ENCODE results near the gene DRAP1. TPM values are rescaled to one million over a fixed set of nuclear protein-coding genes. Genes with fewer than 3 reads are reported as not detected.

The DRAP1 gene
- total and polyA plus RNA-seq, 2 experiments from 2014 or later = 121 to 294 TPM

GRCh38 chr11:65873318-65874156 is 45.7 kb upstream of the DRAP1 start:
- no peaks in the 10 kb centered on the region for H3K79me2 ChIP-seq (replicated peaks; ENCODE audit: insufficient read depth)
- H3F3A ChIP-seq (replicated peaks; ENCODE audit: low read depth) = no peaks in the 10 kb centered on the region
- no peaks in the 10 kb centered on the region for H3K9me2 ChIP-seq (ENCODE audit: insufficient read depth)
- no peaks in the 10 kb centered on the region for H3K36me3 ChIP-seq (ENCODE audit: insufficient read depth)
- H3K36me3 Mint-ChIP-seq (ENCODE audit: low read depth) = no peaks in the 10 kb centered on the region
- H3K4me3 Mint-ChIP-seq = peak overlapping the region; percentile 75
- no peaks in the 10 kb centered on the region; the same call in 2 of the 3 replicates for H3K9me3 Mint-ChIP-seq
- H3K4me1 ChIP-seq (ENCODE audit: insufficient read depth) = no peaks in the 10 kb centered on the region; the same call in 1 of the 2 replicates
- H3K27ac Mint-ChIP-seq = no peak overlapping the region
- no peaks in the 10 kb centered on the region; the same call in 1 of the 2 replicates for H4K20me1 ChIP-seq (replicated peaks; ENCODE audit: insufficient read depth)
- peak overlapping the region; percentile 83 for H3K4me3 ChIP-seq
- peaks cover 27% of the 10 kb centered on the region for H3K27me3 ChIP-seq (ENCODE audit: insufficient read depth)
- peaks cover 3% of the 10 kb centered on the region; the same call in 1 of the 3 replicates for H3K4me1 Mint-ChIP-seq
- peak overlapping the region; percentile 99 for H3K4me2 ChIP-seq
- no peak overlapping the region for H3K27ac ChIP-seq (ENCODE audit: low read depth)
- ATAC-seq (peak; percentile 76), DNase-seq (ENCODE audit: low spot score) (peak; percentile 96)
- no peak for TF ChIP-seq ETS1 (IDR thresholded peaks at IDR 0.05)
- no peak for TF ChIP-seq REST (IDR thresholded peaks at IDR 0.05; ENCODE audit: unreplicated experiment)
- TF ChIP-seq CREB1 (CRISPR knock-in tag; IDR thresholded peaks at IDR 0.05; ENCODE audit: low read depth) = peak; percentile 70
- TF ChIP-seq EZH2 (IDR thresholded peaks at IDR 0.05; ENCODE audit: low read depth, unreplicated experiment) = no peak
- peak; percentile 87 for TF ChIP-seq POLR2AphosphoS5 (IDR thresholded peaks at IDR 0.05; ENCODE audit: low read depth)
- TF ChIP-seq ZNF114 (CRISPR knock-in tag; IDR thresholded peaks at IDR 0.05) = no peak
- no peak for TF ChIP-seq ZNF331 (CRISPR knock-in tag; IDR thresholded peaks at IDR 0.05; ENCODE audit: low read depth)
- peaks cover 43% of the 10 kb centered on the region for H3K27me3 Mint-ChIP-seq (ENCODE audit: insufficient read depth, low read depth, poor library complexity)
- peak overlapping the region; percentile 98 for H2AFZ ChIP-seq

GRCh38 chr11:65879617-65880016 is 39.6 kb upstream of the DRAP1 start, which contains the start of gene CTSW:
TSS of gene CTSW (plus strand) at chr11:65879837. CDS start at chr11:65879855, 18 bp downstream.
- Mint-ChIP-seq H3K27me3 (ENCODE audit: insufficient read depth, low read depth, poor library complexity) (peaks cover 18% of the 10 kb centered on the region), H3K4me3 (no peak within 1 kb of the TSS; the same call in 2 of the 3 replicates), H3K4me1 (peaks cover 3% of the 10 kb centered on the region), H3K36me3 (ENCODE audit: low read depth) (peaks cover 18% of the 10 kb centered on the region), H3K9me3 (no peaks in the 10 kb centered on the region), H3K27ac (no peak within 1 kb of the TSS; the same call in 1 of the 2 replicates)
- no peak within 1 kb of the TSS for H3K4me3 ChIP-seq
- H3K36me3 ChIP-seq (ENCODE audit: insufficient read depth) = peaks cover 7% of the 10 kb centered on the region; the same call in 1 of the 2 replicates
- H3F3A ChIP-seq (replicated peaks; ENCODE audit: low read depth) = 0 out of 2 replicates have a peak, but pooled peaks cover 4% of the 10 kb centered on the region
- H3K4me2 ChIP-seq = no peak within 1 kb of the TSS
- no peaks in the 10 kb centered on the region for H3K27me3 ChIP-seq (ENCODE audit: insufficient read depth)
- ATAC-seq (no peak), DNase-seq (ENCODE audit: low spot score) (no peak)
- no peak for TF ChIP-seq ETS1 (IDR thresholded peaks at IDR 0.05)
- TF ChIP-seq POLR2AphosphoS5 (IDR thresholded peaks at IDR 0.05; ENCODE audit: low read depth) = no peak
- no peaks in the 10 kb centered on the region for H3K79me2 ChIP-seq (replicated peaks; ENCODE audit: insufficient read depth)
- H3K27ac ChIP-seq (ENCODE audit: low read depth) = no peak within 1 kb of the TSS
- H3K9me2 ChIP-seq (ENCODE audit: insufficient read depth) = no peaks in the 10 kb centered on the region
- H4K20me1 ChIP-seq (replicated peaks; ENCODE audit: insufficient read depth) = peaks cover 3% of the 10 kb centered on the region; the same call in 1 of the 2 replicates
- no peaks in the 10 kb centered on the region for H3K4me1 ChIP-seq (ENCODE audit: insufficient read depth)
- H2AFZ ChIP-seq = no peak within 1 kb of the TSS
